ENCODE measurements around the gene EFCAB12.

EFCAB12 gene

DNA sequence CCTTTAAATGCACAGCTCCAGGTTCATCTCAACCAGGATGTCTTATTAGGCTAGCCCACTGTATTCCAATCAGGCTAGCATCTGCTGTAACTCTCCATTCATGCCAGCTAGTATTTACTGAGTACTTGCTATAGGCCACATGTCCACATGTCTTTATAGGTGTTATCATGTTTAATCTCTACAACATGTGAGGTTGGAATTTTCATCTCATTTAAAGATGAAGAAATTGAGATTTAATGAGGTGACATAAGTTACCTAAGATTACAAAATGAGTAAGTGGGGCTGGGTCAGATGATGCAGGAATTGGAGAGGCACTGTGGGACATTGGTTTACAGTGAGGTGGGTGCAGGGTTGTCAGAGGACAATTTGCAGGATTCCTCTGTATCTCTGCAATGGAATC, 14.5 kb upstream of the EFCAB12 start:
- no peak for DNase-seq

DNA sequence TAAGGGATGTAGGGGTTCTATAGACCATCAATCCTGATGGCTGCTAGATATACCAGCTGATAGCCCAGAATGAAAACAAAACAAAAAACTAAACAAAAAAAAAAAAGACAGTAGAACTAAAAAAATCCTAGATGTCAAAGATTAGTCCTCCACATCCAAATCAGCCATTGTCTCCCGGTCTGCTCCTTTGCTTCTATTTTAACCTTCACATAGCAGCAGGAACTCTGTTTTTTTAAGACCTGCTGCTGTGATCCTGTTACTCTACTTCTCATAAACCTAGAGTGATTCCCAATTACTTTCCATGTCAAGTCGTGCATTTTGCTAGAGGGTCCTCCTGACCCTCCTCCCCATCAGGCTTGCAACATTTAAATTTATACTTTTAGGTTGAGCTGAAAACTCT, 14.1 kb upstream of the EFCAB12 start:
- DNase-seq = no peak

DNA sequence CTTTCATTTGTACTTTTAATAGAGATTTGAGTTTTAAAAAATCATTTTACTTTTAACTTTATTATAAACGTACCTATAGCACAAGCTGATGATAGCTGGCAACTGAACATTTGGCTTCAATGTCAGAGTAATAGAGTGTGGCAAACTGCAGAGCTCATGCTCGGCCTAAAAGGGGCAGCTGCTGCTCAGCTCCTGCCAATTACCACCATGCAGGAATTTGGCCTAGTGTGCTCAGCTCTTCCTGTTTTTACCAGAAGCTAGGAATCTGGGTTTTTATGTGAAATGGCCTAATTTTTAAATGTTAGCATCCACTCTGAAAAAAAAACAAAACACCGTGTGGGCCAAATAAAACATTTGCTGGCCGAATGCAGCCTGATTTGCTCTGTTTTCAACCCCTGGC, 13.3 kb upstream of the EFCAB12 start:
- no peak for DNase-seq

DNA sequence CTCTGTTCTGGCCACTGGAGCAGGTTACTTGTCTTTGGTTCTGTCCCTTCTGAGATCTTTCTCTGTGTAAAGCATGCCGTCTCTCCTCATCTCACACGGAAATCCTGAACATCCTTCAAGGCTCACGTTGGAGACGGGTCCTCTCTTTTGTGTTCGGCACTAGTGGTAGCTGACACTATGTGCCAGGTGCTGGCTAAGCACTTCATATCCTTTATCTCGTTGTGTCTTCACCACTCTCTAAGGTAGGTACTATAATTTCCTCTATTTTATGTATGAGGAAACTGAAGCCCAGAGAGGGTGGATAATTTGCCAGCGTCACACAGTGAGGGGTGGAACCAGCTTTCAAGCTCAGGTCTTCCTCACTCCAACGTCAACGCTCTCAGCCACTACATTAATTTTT, 12.8 kb upstream of the EFCAB12 start:
- peak; percentile 40 for DNase-seq

DNA sequence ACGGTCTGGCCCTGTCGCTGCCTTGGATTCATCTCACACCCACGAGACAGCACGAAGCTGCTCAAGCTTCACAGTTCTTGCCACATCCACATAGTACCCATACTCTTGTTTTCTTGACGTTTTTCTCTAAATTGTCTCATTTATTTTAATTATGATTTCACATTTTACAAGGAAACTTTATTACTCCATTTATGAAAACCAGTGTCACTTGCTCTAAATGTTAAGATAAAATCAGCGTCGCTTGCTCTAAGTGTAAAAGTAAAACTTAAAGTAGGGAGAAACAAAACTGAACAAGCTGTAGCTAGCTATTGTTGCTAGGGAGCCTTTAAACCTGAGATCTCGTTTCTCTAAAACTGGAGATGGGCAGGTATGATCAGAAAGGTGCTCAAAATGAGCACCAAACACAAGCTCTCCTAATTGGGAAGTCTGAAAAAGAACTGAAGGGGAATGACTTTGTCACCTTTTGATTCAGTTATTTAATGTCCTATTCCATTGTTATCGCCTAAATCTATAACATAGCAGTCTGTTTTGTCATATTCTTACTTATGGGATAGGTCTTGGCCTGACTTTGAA, 12.3 kb upstream of the EFCAB12 start:
- peak; percentile 40 for DNase-seq

DNA sequence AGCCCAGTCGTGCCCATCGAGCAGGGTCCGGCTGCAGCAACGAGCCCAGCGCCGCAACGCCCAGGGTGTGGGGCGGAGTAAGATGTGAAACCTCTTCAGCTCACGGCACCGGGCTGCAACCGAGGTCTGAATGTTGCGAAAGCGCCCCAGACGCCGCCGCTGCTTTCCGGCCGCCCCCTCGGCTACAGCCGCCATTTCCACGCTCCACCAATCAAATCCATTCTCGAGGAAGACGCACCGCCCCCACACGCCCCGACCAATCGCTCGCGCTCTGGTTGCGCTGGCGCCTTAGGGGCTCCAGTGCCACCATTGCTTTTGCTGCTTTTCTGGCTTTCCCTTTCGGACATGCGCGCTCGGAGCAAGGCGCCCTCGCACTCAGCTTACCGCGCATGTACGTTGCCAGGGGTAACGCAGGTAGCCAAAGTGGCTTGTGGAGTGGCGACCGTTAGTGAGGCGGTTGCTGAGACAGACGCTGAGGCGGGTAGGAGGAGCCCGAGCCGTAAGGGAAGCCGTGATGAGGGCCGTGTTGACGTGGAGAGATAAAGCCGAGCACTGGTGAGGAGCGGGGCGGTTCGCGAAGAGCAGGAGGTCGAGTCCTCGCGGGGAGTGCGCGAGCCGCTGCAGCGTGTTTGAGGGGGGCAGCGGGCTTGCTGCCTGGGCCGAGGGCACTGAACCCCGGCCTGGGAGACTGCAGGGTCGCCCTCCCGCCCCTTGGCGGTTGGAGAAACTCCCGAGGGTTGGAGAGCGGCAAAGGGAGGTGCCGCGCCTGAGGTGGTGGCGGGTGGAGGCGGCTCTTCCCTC, 11.6 kb upstream of the EFCAB12 start, which contains the start of the genes IFT122 and MBD4:
TSS of gene IFT122 (plus strand) at position 408 of the 801 bp plus-strand sequence. CDS start at position 515, 107 bp downstream.
TSS of gene MBD4 (minus strand) at position 132 of the 801 bp plus-strand sequence. CDS start at position 17, 115 bp downstream.
- DNase-seq = peak; percentile 99

DNA sequence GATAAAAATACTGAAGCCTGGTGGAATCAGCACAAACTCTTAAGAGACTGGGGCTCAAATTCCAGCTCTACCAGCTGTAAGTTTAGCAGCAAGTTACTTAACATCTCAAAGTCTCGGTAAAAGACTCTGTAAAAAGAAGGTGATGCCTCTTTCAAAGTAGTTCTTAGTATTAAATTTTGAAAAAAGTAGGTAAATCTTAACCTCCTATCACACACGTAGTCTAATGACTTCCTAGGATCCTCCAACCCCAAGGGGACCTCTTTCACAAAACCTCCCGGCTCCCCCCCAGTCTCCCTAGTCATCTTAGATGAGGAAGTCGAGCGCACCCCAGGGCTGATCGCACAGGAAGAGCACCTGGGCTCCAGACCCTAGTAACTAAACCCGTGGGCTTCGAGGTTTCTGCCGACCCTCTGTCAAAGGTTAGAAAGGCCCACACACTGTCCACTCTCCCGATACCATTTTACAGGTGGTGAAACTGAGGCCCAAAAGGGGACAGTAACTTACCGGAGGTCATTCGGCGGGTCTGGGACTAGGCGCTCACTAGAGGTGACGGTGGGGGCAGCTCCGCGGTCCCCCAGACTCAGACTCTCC, 10.9 kb upstream of the EFCAB12 start:
- peak; percentile 50 for DNase-seq

DNA sequence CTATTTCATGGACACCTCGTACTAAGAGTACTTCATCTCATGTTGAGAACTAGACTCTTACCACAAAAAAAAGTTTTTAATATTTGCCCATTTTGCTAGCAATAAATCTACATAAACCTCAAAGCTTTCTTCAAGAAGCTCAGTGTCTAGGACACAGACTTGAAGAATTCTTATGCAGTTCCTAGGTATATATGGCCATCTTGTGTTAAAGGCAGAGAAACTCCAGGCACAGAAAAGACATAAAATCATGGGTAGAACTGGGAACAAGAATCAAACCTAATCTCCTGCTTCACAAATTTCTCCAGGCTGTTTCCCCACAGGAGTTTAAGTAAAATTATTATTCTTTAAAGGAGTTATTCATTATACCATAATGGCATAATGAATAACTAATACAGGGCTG, 6.9 kb upstream of the EFCAB12 start:
- no peak for DNase-seq

DNA sequence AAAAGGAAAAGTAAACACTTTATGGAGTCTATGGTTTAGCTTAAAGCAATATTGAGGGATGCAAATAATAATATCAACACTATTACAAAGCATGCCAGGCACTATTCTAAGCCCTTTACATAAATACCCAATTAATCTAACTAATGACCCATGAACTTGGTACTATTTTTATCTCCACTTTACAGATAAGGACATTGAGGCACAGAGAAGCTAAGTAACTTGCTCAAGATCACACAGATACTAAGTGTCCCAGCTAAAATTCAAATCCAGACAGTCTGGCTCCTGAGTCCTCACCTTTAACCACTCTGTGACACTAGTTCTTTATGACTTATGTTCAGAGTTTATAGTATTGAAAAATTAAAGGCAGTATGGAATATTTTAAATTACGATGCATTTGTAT, 5.7 kb upstream of the EFCAB12 start:
- DNase-seq = no peak

DNA sequence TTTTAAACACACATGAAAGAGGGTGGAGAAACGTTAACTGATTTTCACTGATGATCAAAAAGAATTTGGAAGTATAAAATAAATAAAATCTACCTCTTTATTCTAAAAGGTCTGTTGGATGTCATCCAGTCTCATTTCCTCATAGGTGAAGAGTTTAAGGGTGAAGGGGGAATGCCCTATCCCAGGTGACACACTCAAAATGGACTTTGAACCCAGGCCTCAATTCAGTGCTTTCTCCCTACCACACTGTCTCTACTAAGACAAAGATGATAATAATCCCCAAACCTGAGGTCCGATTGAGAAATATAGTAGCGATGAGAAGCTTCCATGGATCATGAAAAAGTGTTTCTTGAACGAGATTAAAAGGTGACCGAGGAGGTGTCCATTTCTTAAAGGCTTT, 5.1 kb upstream of the EFCAB12 start:
- peak; percentile 9 for DNase-seq

DNA sequence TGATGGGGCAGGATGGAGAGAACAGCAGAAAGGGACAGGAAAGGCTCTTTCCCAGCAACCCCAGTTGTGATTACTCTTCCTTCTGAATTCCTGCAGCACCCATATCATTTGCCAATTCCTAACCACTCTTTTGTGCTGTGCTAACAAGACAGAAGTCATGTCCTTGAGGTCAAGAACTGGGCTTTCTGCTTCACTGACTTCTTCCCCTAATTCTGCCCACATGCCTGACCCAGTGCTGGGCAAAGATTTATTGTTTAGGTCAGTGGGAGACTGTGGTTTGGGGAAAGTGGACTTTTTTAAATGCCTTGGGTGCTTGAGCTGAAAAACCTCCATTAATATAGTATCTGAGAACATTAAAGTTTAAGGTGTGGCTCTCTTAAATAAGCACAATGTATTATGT, 4.2 kb upstream of the EFCAB12 start:
- no peak for DNase-seq

DNA sequence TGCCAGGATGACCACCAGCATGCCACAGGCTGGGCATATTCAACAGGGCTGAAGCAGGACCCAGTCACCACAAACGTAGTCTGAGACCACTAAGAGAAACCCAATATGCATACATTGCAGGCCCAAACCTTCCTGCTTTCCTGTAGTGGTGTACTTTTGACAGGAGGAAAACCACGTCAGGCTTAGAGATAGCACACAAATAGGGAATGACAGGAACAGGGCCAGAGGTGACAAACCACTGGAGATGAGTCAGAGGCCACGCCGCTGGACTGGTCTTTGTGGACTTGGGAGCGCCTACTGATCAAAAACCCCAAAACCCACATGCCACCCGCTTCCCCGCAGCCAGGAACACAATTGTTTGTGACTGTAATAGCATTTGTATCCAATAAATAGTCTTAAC, 3.6 kb upstream of the EFCAB12 start:
- no peak for DNase-seq

DNA sequence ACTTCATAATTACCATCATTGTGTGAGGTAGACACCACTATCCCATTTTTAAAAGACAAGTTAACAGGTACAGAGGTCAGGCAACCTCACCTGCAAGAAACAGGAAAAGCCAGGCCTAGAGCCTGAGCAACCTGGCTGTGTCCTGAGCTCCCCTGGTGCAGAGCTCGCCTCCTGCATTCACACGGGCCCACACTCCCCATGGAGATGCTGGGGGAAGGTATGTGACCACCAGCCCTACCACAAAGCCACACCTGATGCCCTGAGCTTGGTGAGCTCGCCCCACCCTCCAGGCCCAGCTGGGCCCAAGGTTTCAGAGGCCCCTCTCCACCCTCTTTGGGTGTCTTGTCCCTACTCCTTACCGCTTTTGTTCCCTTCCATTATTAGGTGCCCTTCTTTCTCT, 1.2 kb upstream of the EFCAB12 start:
- DNase-seq = peak; percentile 17

DNA sequence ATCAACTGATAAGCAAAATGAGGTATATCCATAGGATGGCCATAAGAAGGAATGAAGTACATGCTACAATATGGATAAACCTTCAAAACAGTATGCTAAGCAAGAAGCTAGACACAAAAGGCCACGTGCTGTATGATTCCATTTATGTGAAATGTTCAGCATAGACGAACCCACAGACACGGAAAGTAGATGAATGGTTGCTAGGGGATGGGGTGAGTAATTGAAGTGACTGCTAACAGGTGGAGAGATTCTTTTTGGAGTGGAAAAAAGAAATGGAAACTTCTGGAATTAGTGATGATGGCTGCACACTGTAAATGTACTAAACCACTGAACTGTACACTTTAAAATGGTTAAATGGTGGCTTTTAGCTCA, 630 bp upstream of the EFCAB12 start:
- DNase-seq = peak; percentile 50

DNA sequence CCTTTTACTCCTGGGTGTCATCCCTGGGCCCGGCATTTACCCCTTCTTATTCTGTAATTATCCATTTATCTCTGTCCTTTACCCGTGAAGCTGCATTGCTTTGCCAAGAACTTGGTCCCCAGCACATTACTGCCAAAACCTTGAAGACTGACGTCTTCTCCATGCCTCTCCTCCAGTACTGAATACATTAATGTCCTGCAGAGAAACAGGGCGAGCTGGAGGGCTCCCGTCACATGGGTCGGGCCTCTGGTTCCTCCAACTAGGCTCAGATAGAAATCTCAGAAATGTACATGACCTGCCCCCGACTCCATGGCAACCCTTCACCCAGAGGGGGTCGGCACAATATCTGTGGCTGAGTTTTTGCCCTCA, 445 bp downstream of the EFCAB12 start:
- peak; percentile 37 for DNase-seq

DNA sequence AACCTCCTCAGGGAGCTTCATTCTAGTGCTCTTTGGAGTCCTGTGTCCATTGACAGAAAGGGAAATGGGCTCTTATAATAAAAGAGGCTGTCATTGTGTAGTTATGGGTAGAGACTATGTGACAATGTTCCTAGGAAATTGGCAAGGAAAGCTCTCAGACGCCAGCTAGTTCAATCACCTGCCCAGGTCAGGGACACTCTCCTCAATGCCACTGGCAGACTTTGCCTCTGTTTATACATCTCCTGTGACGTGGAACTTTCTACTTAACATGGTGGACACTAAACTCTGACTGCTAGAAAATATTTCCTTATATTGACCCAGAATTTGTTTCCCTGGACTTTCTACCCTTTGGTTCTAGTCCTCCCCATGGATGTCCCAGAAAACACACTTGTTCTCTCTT, 2.8 kb downstream of the EFCAB12 start:
- DNase-seq = no peak

DNA sequence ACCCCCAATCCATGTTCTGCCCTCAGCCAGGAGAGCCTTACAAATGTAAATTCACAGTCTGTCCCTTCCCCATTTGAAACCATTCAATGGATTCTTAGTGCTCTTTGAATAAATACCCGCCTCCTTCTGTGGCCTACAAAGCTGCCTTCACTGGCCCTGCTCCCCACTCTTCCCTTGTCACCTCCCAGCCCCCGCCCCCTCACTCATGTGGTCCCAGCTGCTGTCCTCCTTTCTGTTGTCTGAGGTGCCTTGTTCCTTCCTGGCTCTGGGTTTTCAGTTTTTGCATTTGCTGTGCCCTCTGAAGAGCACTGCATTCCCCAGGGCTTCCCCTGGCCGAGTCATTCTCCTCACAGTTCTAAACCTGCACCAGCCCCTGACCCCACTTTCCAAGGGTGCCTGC, 3.2 kb downstream of the EFCAB12 start:
- no peak for DNase-seq

DNA sequence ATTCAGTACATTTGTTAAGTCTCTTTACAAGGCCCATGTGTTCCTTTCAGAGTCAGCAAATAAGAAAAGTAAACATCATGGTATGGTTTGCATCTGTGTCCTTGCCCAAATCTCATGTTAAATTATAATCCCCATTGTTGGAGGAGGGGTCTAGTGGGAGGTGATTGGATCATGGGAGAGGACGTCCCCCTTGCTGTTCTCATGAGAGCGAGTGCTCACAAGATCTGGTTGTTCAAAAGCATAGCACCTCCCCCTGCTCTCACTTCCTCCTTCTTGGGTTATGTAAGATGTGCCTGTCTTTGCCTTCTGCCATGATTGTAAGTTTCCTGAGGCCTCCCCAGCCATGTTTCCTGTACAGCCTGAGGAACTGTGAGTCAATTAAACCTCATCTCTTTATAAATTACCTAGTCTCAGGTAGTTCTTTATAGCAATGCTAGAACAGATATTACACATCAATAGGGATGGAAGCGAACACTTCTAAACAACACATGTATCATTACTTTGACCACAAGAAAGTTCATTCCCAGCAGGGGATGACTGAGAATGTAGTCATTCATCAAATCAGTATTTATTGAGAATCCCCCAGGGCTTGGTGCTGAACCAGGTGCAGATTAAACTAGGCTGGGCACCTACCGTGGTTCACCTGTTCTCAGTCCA, 4.1 kb downstream of the EFCAB12 start:
- peak; percentile 28 for DNase-seq

DNA sequence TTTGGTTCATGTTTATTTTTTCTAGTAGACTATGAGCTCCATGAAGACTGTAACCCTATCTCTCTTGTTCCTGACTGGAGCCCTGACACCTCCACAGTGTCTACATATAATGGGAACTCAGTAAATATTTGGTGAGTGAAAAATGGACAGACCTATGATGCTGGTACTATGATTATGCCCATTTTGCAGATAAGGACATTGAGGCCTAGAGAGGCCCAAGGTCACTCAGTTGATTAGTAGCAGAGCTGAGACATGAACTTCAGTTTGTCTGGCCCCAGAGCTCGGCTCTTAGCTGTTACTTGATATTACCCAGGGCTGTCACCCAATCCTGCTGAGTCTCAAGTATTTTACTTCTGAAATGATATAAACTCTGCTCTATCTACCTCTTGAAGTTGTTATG, 5.5 kb downstream of the EFCAB12 start:
- DNase-seq = no peak

DNA sequence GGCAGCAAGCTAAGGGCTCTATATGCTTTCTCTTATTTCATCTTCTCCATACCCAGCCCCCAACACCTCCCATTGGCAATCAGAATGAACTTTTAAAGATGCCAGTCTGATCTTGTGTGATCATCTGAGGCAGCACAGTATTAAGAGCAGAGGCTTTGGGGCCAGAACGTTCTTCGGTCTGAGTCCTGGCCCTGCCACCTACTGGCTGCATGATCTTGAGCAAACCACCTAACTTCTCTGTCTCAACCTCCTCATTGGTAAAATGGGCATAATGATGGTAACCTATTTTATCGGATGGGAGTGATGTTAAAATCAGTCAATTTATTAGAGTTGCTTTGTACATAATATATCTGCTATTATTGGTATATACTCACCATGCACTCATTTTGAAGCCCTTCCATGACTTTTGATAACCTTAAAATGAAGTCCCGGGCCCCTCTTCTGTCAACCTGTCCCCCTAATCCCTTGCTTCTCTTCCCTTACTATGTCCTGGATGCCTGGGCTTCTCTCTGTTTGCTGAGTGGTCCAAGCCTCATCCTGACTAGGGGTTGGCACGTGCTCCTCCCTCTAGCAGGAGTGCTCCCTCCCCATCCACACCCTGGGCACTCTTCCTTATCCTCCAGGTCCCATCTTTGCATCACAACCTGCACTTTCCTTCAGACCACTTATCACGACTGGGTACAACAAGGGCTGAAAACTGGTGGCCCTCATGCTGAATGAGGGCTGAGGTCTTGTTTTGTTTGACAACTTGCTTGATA, 6.3 kb downstream of the EFCAB12 start:
- no peak for DNase-seq

DNA sequence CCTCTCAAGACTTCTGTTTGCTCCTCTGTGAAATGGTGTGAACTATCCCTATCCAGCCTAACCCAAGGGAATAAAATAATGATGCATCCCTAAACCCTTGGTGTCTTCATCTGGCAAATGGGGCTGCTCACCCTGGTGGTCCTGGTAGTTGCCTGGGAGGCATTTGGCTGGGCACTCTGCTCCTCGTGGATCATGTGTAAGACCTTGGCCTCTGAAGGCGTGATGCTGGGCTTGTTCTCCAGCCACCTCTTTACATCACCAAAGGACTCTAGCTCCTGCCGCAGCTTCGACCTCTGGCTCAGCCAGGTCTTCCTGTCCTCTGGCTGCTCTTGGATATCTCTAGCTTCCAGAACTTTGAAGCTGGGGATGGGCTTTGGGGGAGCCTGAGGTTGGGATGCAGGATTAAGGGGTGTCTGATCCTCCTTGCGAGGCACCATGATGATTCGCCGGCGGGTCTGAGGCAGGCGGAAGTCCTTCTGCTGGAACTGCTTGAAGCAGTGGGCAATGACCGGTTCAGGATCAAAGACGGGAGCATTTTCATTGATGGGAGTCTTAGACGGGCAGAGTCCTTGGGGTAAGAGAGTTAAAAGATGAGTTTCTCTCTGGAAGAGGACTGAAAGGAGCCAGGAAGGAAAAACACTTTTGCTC, 7.1 kb downstream of the EFCAB12 start:
- DNase-seq = no peak

DNA sequence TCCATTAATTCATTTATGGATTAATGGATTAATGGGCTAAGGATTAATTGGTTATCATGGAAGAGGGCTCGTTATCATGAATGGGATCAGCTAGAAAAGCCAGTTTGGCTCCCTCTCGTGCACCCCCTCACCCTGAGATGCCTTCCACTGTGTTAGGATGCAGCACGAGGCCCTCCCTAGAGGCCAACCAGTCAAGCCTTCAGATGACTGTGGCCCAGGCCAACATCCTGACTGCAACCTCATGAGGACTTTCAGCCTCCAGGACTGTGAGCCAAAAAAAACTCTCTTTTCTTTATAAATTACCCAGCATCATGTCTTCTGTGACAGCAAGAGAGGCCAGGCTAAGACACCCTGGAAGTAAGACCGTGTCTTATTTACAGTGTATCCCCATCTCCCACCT, 9.0 kb downstream of the EFCAB12 start:
- no peak for DNase-seq

All from DMS53 (cell line).